ENCODE measurements around the gene PTPN4.

DNA sequence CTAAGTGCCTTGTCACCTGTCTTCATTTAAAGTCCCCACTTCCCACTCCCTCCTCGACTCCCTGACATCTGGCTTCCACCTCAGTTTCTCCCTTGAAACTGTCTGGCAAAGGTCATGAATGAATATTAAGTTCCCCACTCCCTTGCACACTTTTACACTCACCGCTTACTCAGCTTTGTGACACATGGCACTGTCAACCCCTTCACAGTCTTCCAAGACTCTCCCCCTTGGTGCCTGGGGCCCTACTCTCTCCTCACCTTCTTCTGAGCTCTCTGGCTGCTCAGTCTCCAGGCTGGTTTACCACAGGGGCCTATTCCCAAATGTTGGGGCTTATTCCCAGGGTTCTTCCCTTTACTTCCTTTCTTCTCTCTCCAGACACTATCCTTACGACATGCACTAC, 17.9 kb upstream of the PTPN4 start:
- TF ChIP-seq, protein P1, sequence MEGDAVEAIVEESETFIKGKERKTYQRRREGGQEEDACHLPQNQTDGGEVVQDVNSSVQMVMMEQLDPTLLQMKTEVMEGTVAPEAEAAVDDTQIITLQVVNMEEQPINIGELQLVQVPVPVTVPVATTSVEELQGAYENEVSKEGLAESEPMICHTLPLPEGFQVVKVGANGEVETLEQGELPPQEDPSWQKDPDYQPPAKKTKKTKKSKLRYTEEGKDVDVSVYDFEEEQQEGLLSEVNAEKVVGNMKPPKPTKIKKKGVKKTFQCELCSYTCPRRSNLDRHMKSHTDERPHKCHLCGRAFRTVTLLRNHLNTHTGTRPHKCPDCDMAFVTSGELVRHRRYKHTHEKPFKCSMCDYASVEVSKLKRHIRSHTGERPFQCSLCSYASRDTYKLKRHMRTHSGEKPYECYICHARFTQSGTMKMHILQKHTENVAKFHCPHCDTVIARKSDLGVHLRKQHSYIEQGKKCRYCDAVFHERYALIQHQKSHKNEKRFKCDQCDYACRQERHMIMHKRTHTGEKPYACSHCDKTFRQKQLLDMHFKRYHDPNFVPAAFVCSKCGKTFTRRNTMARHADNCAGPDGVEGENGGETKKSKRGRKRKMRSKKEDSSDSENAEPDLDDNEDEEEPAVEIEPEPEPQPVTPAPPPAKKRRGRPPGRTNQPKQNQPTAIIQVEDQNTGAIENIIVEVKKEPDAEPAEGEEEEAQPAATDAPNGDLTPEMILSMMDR (IDR thresholded peaks at IDR 0.05; ENCODE audit: low read depth, low read length): no peak
- TF ChIP-seq EZH2phosphoT487 (IDR thresholded peaks at IDR 0.05; ENCODE audit: low read depth): no peak

All from OCI-LY3 (cell line).